Neural progenitor cell (in vitro differentiated cells): ENCODE data around the gene DTX1.

Experiments
- CTCF ChIP-seq: fragments of 200-600 bp; sonication (generic); IDR thresholded peaks from 2 replicates; pipeline ENCODE4 v1.5.1; 2017; ENCODE audit warnings: antibody characterized with exemption, mild to moderate bottlenecking
- EZH2 ChIP-seq: fragments of 200-600 bp; sonication (generic); IDR thresholded peaks from 2 replicates; pipeline ENCODE4 v1.6.1; 2017; ENCODE audit warnings: antibody characterized with exemption, mild to moderate bottlenecking, moderate library complexity
- EZH2phosphoT487 ChIP-seq: fragments of 200-600 bp; sonication (generic); IDR thresholded peaks from 2 replicates; pipeline ENCODE4 v1.6.1; 2017; ENCODE audit warnings: antibody characterized with exemption

- TF ChIP-seq CTCF: no peak
- no peak for TF ChIP-seq EZH2phosphoT487
- no peak for TF ChIP-seq EZH2
Observed at GRCh38 chr12:113136128-113136989, 79.8 kb downstream of the DTX1 start.
